Stimulated activated naive CD4-positive, alpha-beta T cell (primary cell): ENCODE data around the gene KLK14.

Source experiments
- DNase-seq, 6 experiments: peaks; one replicate each; lab custom pipeline; 2025; lab: John Stamatoyannopoulos, UW

KLK14 gene

GRCh38 chr19:51044327-51044726, 38.4 kb downstream of the KLK14 start:
- no peak for DNase-seq

DNA sequence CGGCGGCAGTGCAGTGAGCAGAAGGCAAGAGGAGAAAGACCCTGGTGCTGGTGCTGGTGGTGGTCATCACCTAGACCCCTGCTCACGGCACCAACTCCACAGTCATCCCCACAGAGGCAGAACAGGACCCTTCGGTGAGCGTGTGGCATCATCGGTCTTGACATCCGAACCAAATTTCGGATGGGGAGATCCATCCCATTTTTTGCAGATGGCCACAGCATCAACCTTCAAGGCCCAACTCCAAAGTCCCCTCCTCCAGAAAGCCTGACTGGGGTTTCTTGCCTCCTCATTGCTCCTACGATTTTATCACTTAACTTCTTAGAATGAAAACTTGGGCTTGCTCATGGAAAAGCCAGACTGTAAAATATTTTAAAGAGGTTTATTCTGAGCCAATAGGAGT, 39.2 kb downstream of the KLK14 start:
- no peak for DNase-seq

GRCh38 chr19:51040151-51040550, 42.5 kb downstream of the KLK14 start:
- no peak for DNase-seq

DNA sequence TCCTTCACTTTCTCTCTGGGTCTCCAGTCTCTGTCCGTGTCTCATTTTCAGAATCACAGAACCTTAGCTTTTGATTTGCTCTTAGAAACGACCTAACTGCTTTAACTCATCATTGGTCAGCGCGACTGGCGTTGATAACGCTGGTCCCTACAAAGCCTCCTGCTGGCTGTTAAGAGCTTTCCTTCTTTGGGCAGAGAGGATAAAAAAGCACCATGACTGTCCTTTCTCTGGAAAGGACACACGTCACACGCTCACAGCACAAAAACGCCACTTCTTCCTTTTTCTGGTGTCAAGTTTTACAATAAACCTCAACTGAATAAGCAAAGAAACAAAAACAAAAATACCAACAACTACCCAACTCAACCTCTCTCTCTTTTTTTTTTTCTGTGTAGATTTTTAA, 46.2 kb downstream of the KLK14 start:
- no peak for DNase-seq

DNA sequence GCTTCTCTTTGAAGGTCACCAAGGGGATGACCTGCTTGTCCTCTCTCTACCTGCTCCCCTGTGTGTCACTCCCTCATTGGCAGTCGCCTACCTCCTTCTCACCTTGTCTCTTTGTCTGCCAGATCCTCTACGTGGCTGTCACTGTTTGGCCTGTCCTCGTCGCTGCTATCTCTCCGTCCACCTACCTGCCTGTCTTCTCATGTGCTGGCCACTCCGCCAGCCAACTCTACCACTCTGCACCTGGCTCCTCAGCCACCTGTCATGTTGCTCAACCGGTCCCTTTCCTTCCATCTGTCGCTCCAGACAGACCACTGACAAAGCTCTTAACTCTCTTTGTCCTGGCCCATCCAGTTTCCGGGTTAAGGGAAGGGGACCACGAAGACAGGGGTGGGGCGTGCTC, 48.0 kb downstream of the KLK14 start, which contains the start of gene KLK12:
TSS of gene KLK12 (minus strand) at position 299 of the 400 bp plus-strand sequence. CDS start 381 bp downstream, outside the sequence.
- no peak for DNase-seq

- DNase-seq = no peak
Measured at GRCh38 chr19:51031880-51032225, 50.8 kb downstream of the KLK14 start.

DNA sequence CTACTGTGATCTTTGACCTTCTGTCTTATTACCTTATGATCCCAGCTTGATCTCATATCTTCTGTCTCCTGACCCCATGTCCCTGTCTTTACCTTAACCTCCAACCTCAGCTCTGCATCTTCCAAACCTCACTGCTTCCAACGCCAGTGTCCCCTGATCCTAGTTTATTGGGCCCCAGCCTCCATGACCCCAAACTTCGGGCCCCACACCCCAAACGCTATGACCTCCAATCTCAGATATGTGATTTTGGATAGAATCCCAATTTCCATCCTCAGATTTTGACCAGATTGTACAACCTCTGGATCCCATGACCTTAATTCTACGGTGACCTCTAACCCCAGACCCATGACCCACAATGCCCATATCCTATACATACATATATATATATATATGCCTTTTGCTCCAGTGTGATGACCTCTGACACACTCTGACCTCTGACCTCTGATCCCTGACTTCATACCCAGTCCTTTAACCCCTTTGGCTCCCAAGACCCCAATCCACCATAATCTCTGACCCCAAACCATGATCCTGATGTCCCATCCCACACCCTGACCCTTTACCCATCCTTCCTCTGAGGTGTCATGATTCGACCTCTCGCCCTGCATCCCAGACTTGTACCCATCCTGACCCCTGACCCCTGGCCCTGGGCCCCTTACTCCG, 51.3 kb downstream of the KLK14 start:
- DNase-seq = no peak

DNA sequence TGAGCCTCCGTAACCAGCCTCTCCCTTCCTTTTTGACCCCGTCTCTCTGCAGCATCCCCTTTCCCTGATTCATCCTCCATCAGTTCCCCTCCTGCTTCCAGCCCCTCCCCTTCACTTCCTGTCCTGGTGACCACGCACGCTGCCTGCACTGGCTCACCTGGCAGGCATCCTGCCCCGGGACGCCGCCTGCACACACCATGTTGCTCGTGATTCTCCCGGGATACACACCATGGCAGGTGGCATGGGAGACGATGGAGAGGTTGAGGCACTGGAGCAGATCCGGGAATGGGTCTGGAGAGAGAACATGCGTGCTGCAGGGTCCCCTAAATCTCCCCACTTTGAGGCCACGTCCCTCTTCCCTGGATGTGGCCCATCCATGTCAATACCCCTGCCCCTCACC, 52.1 kb downstream of the KLK14 start:
- no peak for DNase-seq

- DNase-seq = no peak
Measured at GRCh38 chr19:51029718-51030117, 53.0 kb downstream of the KLK14 start.
